OCI-M2 (cell line): ENCODE results near the gene ZNF592.
"Not testable (repeated sequence)": the region's sequence is repeated elsewhere in the genome, so short reads cannot be mapped to it uniquely, and the experiment has no call there.

Experiments
- DNase-seq: peaks from one replicate; lab custom pipeline; 2025; ENCODE audit not compliant: unreplicated experiment; lab: John Stamatoyannopoulos, UW

The ZNF592 gene

DNA sequence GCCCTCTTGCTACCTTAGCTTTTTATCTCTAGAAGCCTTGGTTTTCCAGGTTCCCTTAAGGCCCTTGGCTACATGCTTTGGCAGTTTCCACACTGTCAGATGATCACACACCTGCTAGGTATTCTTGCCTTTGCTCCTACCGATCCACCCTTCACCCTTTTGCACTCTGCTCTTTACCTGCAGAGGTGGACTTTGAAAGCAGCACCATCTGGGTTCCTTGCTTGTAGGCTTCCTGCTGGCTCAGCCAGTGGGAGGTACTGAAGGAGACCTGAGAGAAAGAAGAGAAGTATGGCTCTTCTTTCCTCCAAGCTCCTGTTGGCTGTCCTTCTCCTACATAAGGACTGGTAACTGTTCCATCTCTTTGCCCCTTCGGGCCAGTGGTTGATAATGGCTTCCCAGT, 7.3 kb upstream of the ZNF592 start:
- DNase-seq, result no peak

DNA sequence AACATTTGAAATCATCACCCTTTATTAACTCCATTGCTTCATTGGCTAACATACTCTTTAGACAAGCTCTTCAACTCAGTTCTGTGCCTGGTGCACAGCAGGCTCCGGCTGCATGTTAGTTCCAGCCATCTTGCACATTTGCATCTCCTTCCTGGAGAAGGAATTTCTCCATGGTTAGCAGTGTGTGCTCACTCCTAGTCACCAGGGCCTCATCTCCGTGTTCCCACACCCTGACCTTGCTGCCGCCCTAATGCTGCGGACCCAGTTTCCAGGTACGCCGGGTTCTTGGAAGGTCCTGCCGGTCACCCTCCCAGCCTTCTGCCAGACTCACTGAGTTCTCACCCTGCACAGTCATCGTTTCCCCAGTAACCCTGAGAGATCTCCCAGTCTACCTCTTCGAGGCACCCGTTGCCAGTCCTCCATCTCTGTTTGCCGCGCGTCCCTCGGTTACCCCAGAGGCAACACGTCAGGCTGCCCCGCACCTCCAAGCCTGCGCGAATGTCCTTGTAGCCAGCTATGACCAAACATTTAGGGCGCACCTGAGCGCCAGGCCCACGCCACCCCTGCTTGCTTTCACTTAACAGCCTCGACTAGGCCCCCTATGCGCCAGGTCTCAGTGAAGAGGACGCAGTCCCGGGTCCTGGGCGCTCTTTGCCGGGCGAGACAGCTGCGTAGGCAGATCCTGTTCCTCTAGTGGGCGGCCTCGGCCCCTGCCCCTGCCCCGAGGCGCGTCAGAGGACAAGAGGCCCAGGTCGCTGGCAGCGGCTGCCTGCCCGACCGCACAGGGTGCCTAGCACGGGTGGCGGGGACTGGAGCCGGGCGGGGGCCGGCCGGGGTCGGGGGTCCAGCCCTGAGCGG, 747 bp upstream of the ZNF592 start:
- DNase-seq, result no peak

- DNase-seq, result no peak
These were observed 959 bp downstream of the ZNF592 start for GRCh38 chr15:84749111-84749991.

- no peak for DNase-seq
These were observed 2.2 kb downstream of the ZNF592 start for GRCh38 chr15:84750583-84751092.

GRCh38 chr15:84751721-84752120, 3.3 kb downstream of the ZNF592 start:
- not testable (repeated sequence) for DNase-seq

DNA sequence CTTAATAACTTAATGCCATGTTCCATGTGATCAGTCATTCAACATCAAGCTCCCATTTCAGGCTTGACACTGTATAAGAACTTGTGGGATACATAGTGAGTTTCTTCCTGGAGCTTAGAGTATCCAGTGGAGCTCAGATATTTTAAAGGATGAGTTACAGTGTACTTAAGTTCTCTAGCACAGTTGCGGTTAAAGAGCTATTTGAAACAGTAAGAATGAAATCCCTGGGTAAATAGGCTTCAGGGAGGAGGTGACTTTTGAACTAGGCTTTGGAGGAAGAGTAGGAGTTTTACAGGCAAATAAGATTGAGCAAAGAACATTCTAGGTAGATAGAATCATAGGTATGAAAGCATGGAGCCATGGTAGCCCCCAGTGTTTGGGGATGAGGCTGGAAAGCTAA, 3.8 kb downstream of the ZNF592 start:
- no peak for DNase-seq

- no peak for DNase-seq
These were observed 4.3 kb downstream of the ZNF592 start for GRCh38 chr15:84752700-84753099.

GRCh38 chr15:84754889-84755288, 6.5 kb downstream of the ZNF592 start:
- not testable (repeated sequence) for DNase-seq

DNA sequence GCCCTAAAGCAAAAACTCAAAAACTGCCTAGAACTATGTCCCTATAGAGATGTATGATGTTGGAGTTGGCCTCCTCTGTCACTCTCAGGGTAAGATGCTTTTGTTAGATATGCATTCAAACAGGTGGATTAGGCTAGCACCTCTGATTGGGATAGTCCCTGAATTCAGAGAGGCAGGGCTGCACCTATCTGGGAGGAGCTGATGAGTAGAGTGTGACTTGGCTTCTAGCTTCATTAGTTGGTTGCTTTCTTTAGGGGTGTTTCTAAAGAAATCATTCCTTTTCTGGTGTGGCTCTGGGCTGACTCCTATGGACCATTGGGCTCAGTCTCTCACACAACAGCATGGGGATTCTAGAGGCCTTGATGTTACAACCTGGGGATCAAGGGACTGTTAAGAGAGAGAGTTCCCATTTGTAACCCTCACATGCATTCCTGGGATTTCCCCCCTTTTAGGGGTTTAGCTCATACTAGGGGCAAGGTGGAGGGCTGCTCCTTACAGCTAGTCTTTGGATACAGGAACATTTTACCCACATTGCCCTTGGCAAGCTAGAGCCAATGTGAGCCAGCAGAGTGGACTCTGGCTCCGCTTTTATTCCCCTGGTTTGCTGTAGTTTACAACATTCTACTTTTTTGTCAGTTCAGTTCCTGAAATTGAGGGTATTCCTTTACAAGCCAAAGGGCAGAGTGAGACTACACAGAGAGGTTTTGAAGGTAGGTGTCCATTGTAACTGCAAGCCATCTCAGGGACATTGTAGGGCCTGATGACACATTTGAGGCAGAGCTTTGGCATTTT, 7.5 kb downstream of the ZNF592 start:
- DNase-seq, result no peak

GRCh38 chr15:84759018-84759417, 10.6 kb downstream of the ZNF592 start:
- no peak for DNase-seq

DNA sequence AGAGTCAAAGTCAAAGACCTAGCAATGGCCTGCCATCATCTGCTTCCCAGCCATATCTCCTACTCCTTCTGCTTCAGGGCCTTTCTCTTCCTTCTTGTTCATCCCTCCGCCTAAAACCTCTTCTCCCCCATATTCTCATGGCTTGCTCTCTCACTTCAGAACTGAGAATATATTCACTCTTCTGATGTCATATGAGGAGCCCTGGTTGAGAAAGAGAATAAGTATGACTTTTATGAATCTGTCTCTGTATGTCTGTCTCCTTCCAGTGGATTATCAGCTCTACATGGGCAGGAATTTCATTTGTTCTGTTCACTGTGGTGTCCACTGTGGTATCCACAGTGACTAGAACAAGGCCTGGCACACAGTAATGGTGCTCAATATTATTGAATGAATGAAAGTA, 11.8 kb downstream of the ZNF592 start:
- no peak for DNase-seq

GRCh38 chr15:84761607-84762131, 13.3 kb downstream of the ZNF592 start:
- no peak for DNase-seq

DNA sequence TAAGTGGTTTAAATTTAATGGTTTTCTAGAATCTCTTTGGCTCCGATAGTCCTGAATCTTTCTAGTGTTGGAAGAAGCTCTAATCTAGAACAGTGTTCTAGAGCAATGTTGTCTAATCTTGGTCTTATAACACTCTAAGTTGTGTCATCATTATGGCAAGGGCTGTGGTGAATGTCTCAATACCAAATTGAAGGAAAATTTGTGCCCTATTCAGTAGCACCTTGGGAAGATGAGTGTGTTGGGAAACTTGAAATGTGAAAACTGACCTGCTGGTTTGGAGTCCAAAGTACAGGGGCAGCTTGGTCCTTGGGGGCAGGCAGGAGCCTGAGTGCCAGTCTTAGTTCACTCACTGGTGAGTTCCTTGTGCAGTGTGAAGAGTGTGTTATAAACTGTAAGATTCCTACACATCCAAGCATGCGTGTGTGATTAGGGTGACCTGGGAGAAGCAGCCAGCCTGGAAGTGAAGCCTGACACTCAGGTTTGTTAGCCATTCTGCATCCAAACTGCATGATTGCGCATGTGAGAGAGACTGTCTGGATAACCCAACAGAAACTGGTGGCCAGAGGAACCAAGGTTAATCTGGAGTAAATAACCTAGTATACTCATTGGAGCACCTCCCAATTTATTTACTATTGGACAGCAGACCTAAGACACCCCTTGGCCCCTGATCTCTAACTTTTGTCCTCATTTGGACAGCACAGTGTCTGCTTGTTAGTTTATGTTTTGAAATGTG, 14.6 kb downstream of the ZNF592 start:
- no peak for DNase-seq

GRCh38 chr15:84764585-84764984, 16.2 kb downstream of the ZNF592 start:
- no peak for DNase-seq

DNA sequence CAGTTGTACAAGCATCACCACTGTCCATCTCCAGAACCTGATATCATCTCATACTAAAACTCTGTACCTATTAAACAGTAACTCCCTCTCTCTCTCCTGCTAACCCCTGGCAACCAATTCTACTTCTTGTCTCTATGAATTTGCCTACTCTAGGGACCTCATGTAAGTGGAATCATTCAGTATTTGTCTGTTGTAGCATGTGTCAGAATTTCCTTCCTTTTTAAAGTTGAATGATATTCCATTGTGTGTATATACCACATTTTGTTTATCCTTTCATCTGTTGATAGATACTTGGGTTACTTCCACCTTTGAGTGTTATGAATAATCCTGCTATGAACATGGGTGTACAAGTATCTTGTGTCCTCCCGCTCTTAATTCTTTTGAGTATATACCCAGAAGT, 16.6 kb downstream of the ZNF592 start:
- no peak for DNase-seq

DNA sequence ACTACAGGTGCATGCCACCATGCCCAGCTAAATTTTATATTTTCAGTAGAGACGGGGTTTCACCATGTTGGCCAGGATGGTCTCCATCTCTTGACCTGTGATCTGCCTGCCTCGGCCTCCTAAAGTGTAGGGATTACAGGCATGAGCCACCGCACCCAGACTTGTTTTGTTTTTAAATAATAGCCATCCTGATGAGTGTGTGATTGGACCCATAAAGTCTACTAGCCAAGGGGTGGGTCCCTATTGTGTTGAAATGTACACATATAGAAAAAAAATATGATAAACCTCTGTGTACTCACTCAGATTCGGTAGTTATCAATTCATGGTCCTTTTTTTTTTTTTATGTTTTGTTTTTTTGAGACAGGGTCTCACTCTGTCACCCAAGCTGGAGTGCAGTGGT, 17.3 kb downstream of the ZNF592 start:
- DNase-seq, result no peak

DNA sequence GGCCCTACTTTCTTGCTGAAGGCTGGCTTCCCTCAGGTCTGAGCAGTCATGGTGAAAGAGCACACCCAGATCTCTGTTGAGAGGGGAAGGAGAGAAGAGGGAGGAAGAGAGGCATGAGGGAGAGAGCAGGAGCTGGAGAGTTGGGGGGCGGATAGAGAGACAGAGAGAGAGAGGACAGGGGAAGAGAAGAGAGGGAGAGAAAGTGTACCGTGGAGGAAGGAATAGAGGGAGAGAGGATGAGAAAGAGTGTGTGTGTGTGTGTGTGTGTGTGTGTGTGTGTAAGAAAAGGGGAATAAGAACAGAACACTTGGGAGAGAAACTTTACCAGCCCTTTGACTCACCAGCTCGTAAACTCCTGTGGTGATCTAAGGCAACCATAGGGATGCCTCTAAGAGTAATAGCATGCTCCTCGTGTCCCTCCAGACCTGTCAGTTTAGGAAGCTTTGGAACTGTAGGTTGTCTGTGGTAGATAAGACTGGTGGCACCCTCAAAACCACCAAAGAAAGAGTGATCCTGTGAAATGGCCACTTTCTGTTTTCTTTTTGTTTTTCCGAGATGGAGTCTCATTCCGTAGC, 18.2 kb downstream of the ZNF592 start:
- DNase-seq, result no peak

GRCh38 chr15:84772031-84772430, 23.6 kb downstream of the ZNF592 start:
- no peak for DNase-seq

DNA sequence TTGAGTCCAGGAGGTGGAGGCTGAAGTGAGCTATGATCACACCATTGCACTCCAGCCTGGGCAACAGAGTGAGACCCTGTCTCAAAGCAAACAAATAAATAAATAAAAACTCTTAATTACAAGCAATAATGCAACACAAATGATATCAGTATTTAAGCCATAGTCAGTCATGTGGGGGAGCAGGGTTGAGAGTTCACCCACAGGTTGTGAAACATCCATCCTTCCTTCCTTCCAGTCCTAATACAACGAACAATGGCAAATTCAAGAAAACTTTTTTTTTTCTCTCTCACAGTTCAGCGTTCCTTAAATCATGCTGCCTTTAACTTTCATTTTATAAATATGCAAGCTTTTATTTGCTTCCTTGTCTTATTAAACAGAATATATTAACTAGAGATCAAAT, 24.1 kb downstream of the ZNF592 start:
- DNase-seq, result no peak

DNA sequence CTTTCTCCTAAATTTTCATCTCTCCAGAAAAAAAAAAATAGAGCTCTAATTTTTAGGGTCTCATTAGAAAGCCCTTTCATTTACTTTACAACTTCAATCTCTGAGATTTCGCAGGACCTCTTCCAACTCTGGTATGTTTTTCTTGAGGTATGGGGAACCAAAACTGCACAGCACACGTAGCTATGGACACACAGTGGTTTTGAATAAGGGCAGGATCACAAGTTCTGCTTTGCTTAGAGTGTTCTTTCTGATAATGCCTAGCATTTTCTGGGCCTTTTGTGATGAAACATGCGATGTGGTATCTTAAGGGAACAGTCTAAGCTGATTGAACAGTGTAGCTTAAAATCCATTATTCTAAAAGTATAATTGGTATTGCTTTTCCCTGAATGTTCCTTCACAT, 25.3 kb downstream of the ZNF592 start:
- no peak for DNase-seq
